CD4-positive, alpha-beta T cell treated with Interleukin-15 for 4 hours (primary cell): ENCODE results near the gene NUDT8.
"Not testable (repeated sequence)": the region's sequence is repeated elsewhere in the genome, so short reads cannot be mapped to it uniquely, and the experiment has no call there.

Experiments
- DNase-seq: peaks from one replicate; pipeline ENCODE4 v3.0.0-alpha.2; 2020; ENCODE audit warnings: low spot score

NUDT8 gene

GRCh38 chr11:67642173-67643120 is 12.7 kb upstream of the NUDT8 start:
- DNase-seq, result no peak

- no peak for DNase-seq
Observed at GRCh38 chr11:67641338-67642172, 11.8 kb upstream of the NUDT8 start.

GRCh38 chr11:67640758-67641337 is 11.1 kb upstream of the NUDT8 start:
- no peak for DNase-seq

- peak; percentile 54 for DNase-seq
Observed at GRCh38 chr11:67640021-67640757, 10.5 kb upstream of the NUDT8 start.

DNA sequence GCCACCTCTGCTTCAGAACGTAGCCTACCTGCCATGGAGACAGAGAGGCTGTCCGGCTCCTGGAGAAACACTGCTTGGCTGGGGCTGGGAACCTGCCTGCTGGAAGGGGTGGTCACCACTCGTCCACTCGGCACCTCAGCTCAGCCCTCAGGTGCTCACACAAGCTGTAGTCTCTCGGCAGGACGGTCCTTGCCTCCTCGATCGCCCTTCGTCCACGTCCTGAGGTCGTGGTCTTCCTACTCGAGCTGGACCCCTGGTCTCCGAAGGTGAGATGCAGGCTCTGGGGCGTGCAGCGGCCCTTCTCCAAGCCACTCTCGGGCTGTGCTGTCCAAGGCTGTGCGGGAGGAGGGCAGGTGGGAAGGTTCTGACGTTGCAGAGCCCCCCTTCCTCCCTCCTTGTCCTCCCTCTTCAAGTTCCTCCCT is 9.7 kb upstream of the NUDT8 start, which contains the start of gene TBX10:
TBX10 (minus strand) TSS at position 326 of the 422 bp plus-strand sequence; CDS start at position 35, 291 bp downstream.
- DNase-seq, result no peak

DNA sequence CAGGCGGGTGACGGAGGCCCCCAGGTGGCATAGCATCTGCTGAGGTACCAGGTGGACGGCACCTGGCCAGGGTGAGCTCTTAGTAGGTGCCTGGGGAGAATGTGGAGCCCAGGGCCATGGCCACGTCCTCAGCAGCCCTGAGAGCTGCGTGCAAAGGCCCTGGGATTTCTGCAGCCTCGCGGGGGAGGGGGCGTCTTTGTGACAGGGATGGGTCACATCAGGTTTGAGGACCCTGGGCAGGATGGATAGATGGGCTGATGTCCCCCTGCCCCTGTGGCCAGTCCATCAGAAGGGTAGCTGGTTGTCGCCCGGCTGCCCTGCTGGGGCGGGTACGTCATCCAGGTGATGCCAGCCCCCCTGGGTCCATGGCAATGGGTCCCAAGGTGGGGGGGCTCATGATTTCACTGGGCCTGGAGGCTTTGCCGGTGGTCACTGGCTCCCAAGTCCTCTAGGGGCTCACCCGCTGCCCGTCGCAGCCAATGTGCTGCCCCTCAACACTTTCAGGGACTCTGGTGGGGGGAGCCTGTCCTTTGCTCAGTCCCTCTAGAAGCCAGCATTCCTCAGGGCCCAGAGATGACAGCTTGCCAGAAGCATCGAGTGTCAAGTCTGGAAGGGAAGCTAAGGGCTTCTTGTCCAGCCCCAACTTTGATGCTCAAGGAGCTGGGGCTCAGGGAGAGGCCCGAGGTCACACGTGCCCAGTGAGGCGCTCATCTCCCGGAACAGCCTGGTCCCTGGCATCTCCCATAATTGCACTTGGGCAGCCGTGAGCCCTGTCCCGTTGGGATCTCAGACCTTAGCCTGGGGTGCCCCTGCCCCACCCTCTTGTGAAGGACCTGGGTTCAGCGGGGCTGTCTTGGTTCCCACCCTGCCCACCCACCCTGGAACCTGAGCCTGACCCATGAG is 9.0 kb upstream of the NUDT8 start:
- DNase-seq, result no peak

DNA sequence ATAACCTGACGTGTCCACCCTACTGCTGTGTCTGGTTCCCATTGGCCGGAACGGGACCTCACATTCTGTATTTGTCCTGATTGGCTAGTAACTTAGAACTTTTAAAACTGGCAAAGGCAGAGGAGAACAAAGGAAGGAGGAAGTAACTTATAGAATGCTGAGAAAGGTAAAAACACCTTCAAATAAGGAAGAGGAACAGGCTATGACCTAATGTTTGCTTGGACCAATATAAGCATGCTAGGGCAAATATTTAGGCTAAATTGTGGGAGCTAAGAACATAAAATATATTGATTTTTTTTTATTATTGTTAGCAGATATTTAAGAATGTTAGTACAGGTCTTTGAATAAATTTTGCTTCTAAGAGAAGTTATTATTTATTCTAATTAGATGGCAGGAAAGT is 7.7 kb upstream of the NUDT8 start:
- DNase-seq, result not testable (repeated sequence)

- DNase-seq, result no peak
Observed at GRCh38 chr11:67636962-67637361, 7.2 kb upstream of the NUDT8 start.

DNA sequence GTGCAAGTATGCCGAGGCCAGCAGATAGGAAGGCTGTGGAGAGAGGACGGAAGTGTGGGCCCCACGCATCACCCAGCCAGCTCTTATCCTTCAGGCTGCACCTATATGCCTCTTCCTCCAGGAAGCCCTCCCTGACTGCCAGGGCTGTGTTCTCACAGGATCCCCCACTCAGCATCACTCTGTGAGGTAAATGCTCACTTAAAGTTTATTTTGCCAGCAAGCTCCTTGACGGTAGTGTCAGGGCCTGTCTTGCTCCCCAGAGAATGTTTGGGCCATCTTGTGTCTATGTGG is 5.4 kb upstream of the NUDT8 start:
- DNase-seq, result no peak

GRCh38 chr11:67634366-67635230 is 4.9 kb upstream of the NUDT8 start:
- no peak for DNase-seq

GRCh38 chr11:67633758-67634365 is 4.1 kb upstream of the NUDT8 start:
- no peak for DNase-seq

GRCh38 chr11:67632982-67633755 is 3.4 kb upstream of the NUDT8 start:
- DNase-seq, result no peak

- DNase-seq, result no peak
Observed at GRCh38 chr11:67632175-67632981, 2.6 kb upstream of the NUDT8 start.

DNA sequence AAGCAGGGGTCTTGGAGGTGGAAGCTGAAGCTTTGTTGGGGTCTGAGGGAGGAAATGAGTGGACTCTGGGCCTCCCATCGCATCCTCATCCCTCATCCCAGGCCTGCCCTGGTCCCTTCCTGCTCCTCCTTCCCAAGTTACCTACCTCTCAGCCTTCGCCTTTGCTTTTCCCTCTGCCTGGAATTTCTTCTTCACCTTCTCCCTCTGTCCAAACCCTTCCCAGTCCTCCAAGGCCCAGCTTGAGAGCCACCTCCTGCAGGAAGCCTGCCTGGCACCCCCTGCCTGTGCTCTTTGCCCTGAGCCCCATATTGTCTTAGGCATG is 2.1 kb upstream of the NUDT8 start:
- DNase-seq, result no peak

DNA sequence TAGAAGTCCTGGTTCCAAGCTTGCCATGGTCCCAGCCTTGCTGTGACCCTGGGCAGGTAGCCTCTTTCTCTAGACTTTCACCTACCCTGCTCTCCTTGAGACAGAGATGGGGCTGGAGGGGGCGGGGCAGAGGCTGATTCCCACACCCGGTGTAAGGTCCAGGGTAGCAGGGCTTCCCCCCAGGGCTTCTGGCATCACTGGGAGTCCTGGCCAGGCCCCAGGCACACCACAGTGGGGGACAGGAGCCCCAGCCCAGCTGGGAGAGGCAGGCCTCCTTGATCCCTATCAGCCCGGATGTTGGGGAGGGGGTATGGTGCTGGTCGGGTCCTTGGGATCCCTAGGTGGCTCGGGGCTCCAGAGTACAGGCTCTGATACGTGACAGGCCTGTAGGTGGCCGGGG is 1.7 kb upstream of the NUDT8 start:
- no peak for DNase-seq

DNA sequence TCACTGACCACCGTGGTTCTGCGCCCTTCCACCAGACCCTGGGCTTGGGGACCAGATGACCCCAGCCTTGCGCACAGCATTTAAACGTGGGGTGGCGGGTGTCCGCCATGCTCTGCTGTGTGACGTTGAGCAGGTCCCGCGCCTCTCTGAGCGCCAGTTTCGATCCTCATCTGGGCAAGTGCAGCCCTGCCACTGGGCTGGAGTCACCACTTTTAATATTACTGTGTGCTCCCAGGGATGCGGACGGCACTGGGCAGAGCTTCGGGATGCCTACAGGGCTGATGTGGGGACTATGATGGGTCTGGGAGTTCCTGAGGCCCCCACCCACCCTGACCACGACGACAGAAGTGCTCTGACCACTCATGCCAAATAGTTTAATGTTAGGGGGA is 1.2 kb upstream of the NUDT8 start:
- no peak for DNase-seq

- DNase-seq, result peak; percentile 95
Observed at GRCh38 chr11:67630228-67630942, 648 bp upstream of the NUDT8 start.
